K562 (cell line): ENCODE measurements around the gene GET3.

Source experiments
- CTCF ChIP-seq, 3 experiments: IDR thresholded peaks in 2 of 3; conservative IDR thresholded peaks in 1 of 3; 2 replicates each; pipeline ENCODE4 v1.5.1; 2011 to 2012; ENCODE audit warnings: low read length in 3 of 3, mild to moderate bottlenecking in 3 of 3, control low read depth in 2 of 3, improper control_type of control experiment in 1 of 3, inconsistent platforms in 1 of 3, low read depth in 1 of 3, mixed read lengths in 1 of 3, moderate library complexity in 1 of 3; ENCODE audit not compliant: insufficient read depth in 2 of 3
- ESRRA ChIP-seq: fragments of 450-650 bp; IDR thresholded peaks from 2 replicates; pipeline ENCODE4 v1.6.1; 2014; ENCODE audit warnings: low read depth, mild to moderate bottlenecking, moderate library complexity, borderline replicate concordance
- HDAC2 ChIP-seq: fragments of 450-650 bp; IDR thresholded peaks from 2 replicates; pipeline ENCODE4 v1.6.1; 2016; ENCODE audit warnings: mild to moderate bottlenecking
- NR3C1 ChIP-seq: sonication (generic); formaldehyde crosslinking; IDR thresholded peaks from 2 replicates; pipeline ENCODE4 v1.8.1; 2022; ENCODE audit warnings: missing genetic modification reagents
- SIN3A ChIP-seq, 2 experiments: fragments of 150-350 bp in 1 of 2; IDR thresholded peaks; 2 replicates each; pipeline ENCODE4 v1.6.1; 2011 to 2016; ENCODE audit warnings: borderline replicate concordance in 2 of 2, low read depth in 2 of 2, low read length in 2 of 2, mild to moderate bottlenecking in 2 of 2, moderate library complexity in 2 of 2; ENCODE audit not compliant: control insufficient read depth in 1 of 2

DNA sequence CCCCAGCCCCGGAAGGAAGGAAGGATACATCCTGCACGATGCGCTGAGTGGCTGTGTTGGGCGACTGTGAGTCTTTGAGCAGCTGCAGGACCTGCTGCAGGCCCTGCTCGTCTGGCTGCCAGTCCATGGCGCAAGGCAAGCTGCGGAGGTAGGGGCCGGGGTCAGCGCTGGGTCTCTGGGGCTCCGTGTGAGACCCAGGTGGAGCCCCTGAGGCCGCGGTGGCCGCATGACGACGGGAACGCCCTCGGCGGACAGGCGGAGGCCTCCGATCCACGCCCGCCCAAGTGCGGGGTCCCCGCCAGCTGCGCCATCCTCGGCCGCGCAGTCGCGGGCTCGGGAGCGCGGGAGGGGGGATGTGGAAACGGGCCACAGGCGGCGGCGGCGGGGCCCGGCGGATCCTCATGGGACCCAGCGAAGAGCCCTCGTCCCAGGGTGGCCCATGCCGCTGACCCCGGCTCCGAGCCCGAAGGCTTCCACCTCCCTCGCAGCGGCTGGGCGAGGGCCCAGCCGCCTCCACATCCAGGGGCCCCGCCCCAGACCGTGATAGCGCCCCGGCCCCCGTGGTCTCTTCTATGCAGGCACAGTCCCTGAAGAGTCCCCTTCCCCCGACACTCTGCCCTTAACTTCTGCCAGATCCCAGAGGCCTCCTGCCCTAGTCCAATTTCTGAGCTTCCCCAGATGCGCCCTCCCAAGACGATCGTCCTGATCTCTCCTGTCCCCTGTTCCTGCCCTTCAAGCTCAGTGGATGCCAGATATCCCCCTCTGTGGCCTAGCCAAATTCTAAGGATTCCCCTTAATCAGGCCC lies 16.2 kb upstream of the GET3 start:
- TF ChIP-seq HDAC2, result no peak
- peak in 1 of 2 experiments; percentile 33; a peak in 1 of 4 replicates for TF ChIP-seq SIN3A (IDR thresholded peaks at IDR 0.05; ENCODE audit: borderline replicate concordance in 2 of 2, control insufficient read depth in 1 of 2, low read depth in 2 of 2, low read length in 2 of 2)
- no peak for TF ChIP-seq CTCF (IDR thresholded peaks at IDR 0.05 in 2 of 3, conservative IDR thresholded peaks at IDR 0.05 in 1 of 3; ENCODE audit: insufficient read depth in 2 of 3, low read depth in 1 of 3, low read length in 3 of 3)
- TF ChIP-seq NR3C1, result no peak
- no peak for TF ChIP-seq ESRRA
